Gastroesophageal sphincter (tissue), 3 donors: ENCODE data around the gene ZNF774.

Source experiments
- POLR2A ChIP-seq, 2 donors: fragments of 450-650 bp; IDR thresholded peaks; one replicate each; pipeline ENCODE4 v1.6.1; 2017; ENCODE audit warnings: antibody characterized with exemption in 2 of 2, mild to moderate bottlenecking in 2 of 2, moderate library complexity in 1 of 2
- TF ChIP-seq, protein P1 (sequence below), 4 experiments: fragments of 200-600 bp in 2 of 4; fragments of 450-650 bp in 2 of 4; sonication (generic) in 1 of 4; IDR thresholded peaks; one replicate each; pipeline ENCODE4 v1.5.1; 2017 to 2019; ENCODE audit warnings: antibody characterized with exemption in 4 of 4, mild to moderate bottlenecking in 2 of 4, moderate library complexity in 2 of 4

DNA sequence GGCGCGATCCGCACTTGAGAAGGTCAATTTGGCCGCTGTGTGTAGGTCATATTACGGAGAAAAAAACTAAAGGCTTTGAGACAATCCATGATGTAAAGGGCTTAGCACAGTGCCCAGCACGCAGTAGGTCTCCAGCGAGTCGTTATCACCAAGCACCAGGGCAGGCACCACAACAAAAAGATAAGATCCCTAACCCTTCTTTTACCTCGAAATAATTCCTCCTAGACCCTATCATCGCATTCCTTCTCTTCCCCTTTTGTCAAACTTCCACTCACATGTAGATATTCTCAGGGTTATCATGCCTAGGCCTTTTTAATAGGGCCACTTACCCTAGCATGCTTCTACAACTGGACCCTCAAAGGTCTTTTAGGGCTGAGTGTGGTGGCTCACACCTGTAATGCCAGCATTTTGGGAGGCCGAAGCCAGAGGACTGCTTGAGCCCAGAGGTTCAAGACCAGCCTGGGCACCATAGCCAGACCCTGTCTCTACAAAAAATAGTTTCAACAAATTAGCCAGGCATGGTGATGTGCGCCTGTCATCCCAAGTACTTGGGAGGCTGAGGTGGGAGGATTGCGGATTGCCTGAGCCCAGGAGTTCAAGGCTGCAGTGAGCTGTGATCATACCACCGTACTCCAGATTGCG lies 13.5 kb downstream of the ZNF774 start:
- TF ChIP-seq, protein P1, sequence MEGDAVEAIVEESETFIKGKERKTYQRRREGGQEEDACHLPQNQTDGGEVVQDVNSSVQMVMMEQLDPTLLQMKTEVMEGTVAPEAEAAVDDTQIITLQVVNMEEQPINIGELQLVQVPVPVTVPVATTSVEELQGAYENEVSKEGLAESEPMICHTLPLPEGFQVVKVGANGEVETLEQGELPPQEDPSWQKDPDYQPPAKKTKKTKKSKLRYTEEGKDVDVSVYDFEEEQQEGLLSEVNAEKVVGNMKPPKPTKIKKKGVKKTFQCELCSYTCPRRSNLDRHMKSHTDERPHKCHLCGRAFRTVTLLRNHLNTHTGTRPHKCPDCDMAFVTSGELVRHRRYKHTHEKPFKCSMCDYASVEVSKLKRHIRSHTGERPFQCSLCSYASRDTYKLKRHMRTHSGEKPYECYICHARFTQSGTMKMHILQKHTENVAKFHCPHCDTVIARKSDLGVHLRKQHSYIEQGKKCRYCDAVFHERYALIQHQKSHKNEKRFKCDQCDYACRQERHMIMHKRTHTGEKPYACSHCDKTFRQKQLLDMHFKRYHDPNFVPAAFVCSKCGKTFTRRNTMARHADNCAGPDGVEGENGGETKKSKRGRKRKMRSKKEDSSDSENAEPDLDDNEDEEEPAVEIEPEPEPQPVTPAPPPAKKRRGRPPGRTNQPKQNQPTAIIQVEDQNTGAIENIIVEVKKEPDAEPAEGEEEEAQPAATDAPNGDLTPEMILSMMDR (IDR thresholded peaks at IDR 0.05), result no peak
- no peak for TF ChIP-seq POLR2A (IDR thresholded peaks at IDR 0.05)
